H9 (cell line): Measurements from ENCODE around the gene SH3TC1. TPM values are rescaled to one million over a fixed set of nuclear protein-coding genes. Genes with fewer than 3 reads are reported as not detected.

ENCODE experiments used
- DNase-seq: peaks from one replicate; pipeline ENCODE4 v3.0.0-alpha.2; 2017
- H2AFZ ChIP-seq: one replicate; pipeline ENCODE4 v1.6.1; 2013; ENCODE audit warnings: mild to moderate bottlenecking, low read length, control low read depth, moderate library complexity
- H2AK5ac ChIP-seq: 2 replicates; pipeline ENCODE4 v1.6.1; 2013; ENCODE audit warnings: low read length, control low read depth, mixed read lengths; ENCODE audit not compliant: insufficient read length
- H2BK120ac ChIP-seq: one replicate; pipeline ENCODE4 v1.6.1; 2013; ENCODE audit warnings: low read depth, mild to moderate bottlenecking, low read length, control low read depth, inconsistent platforms; ENCODE audit not compliant: poor library complexity, severe bottlenecking
- H2BK12ac ChIP-seq: 2 replicates; pipeline ENCODE4 v1.6.1; 2013; ENCODE audit warnings: low read length, control low read depth, mixed read lengths, low read depth; ENCODE audit not compliant: insufficient read length
- H2BK15ac ChIP-seq: 2 replicates; pipeline ENCODE4 v1.6.1; 2013; ENCODE audit warnings: low read depth, low read length, control low read depth
- H2BK20ac ChIP-seq: one replicate; pipeline ENCODE4 v1.6.1; 2013; ENCODE audit warnings: low read depth, mild to moderate bottlenecking, low read length, control low read depth, inconsistent platforms; ENCODE audit not compliant: poor library complexity, severe bottlenecking
- H2BK5ac ChIP-seq: 2 replicates; pipeline ENCODE4 v1.6.1; 2013; ENCODE audit warnings: low read length, control low read depth, mixed read lengths; ENCODE audit not compliant: insufficient read length
- H3K14ac ChIP-seq: 2 replicates; pipeline ENCODE4 v1.6.1; 2013; ENCODE audit warnings: low read length, control low read depth; ENCODE audit not compliant: insufficient read depth
- H3K18ac ChIP-seq: 2 replicates; pipeline ENCODE4 v1.6.1; 2013; ENCODE audit warnings: low read depth, mild to moderate bottlenecking, mixed read lengths, low read length, control low read depth; ENCODE audit not compliant: insufficient read length
- H3K23ac ChIP-seq: 2 replicates; pipeline ENCODE4 v1.6.1; 2013; ENCODE audit warnings: low read length, control low read depth, mixed read lengths, low read depth; ENCODE audit not compliant: insufficient read length
- H3K23me2 ChIP-seq: 2 replicates; pipeline ENCODE4 v1.6.1; 2013; ENCODE audit warnings: low read depth, mild to moderate bottlenecking, mixed read lengths, low read length, control low read depth; ENCODE audit not compliant: insufficient read length, poor library complexity, severe bottlenecking
- H3K27ac ChIP-seq: 2 replicates; pipeline ENCODE4 v1.5.1; 2013; ENCODE audit warnings: low read length, control low read depth, mixed read lengths, low read depth; ENCODE audit not compliant: insufficient read length
- H3K27me3 ChIP-seq: 2 replicates; pipeline ENCODE4 v1.6.1; 2013; ENCODE audit warnings: low read length, control low read depth, inconsistent platforms; ENCODE audit not compliant: insufficient read depth
- H3K4ac ChIP-seq: 2 replicates; pipeline ENCODE4 v1.6.1; 2013; ENCODE audit warnings: low read depth, mild to moderate bottlenecking, control low read depth, inconsistent platforms, low read length, moderate library complexity
- H3K4me1 ChIP-seq: 2 replicates; pipeline ENCODE4 v1.6.1; 2013; ENCODE audit warnings: low read length, control low read depth, inconsistent platforms; ENCODE audit not compliant: insufficient read depth
- H3K4me2 ChIP-seq: 2 replicates; pipeline ENCODE4 v1.6.1; 2013; ENCODE audit warnings: low read length, control low read depth, mixed read lengths; ENCODE audit not compliant: insufficient read length, insufficient read depth
- H3K56ac ChIP-seq: 2 replicates; pipeline ENCODE4 v1.6.1; 2013; ENCODE audit warnings: low read depth, mild to moderate bottlenecking, mixed read lengths, low read length, control low read depth; ENCODE audit not compliant: insufficient read length
- H3K79me1 ChIP-seq: 2 replicates; pipeline ENCODE4 v1.6.1; 2013; ENCODE audit warnings: low read depth, mild to moderate bottlenecking, moderate library complexity, low read length, control low read depth, inconsistent platforms; ENCODE audit not compliant: insufficient read depth, poor library complexity, severe bottlenecking
- H3K79me2 ChIP-seq: 2 replicates; pipeline ENCODE4 v1.6.1; 2013; ENCODE audit warnings: low read length, control low read depth, inconsistent platforms; ENCODE audit not compliant: insufficient read depth
- H3K9ac ChIP-seq: 2 replicates; pipeline ENCODE4 v1.6.1; 2013; ENCODE audit warnings: low read length, control low read depth, mixed read lengths; ENCODE audit not compliant: insufficient read length; ENCODE audit errors: extremely low read depth
- H3K9me3 ChIP-seq: one replicate; pipeline ENCODE4 v1.6.1; 2013; ENCODE audit warnings: low read depth, low read length, inconsistent platforms; ENCODE audit not compliant: control insufficient read depth
- H3T11ph ChIP-seq: one replicate; pipeline ENCODE4 v1.6.1; 2013; ENCODE audit warnings: mild to moderate bottlenecking, low read length, control low read depth, inconsistent platforms
- H4K20me1 ChIP-seq: one replicate; pipeline ENCODE4 v1.6.1; 2013; ENCODE audit not compliant: control insufficient read depth, insufficient read length, insufficient read depth
- H4K5ac ChIP-seq: 2 replicates; pipeline ENCODE4 v1.6.1; 2013; ENCODE audit warnings: low read depth, mild to moderate bottlenecking, mixed read lengths, low read length, control low read depth; ENCODE audit not compliant: insufficient read length
- H4K8ac ChIP-seq: replicated peaks from 2 replicates; pipeline ENCODE4 v1.6.1; 2013; ENCODE audit warnings: low read length, control low read depth, mixed read lengths, low read depth; ENCODE audit not compliant: insufficient read length
- H4K91ac ChIP-seq: 2 replicates; pipeline ENCODE4 v1.6.1; 2013; ENCODE audit warnings: low read depth, mild to moderate bottlenecking, moderate library complexity, mixed read lengths, low read length, control low read depth; ENCODE audit not compliant: insufficient read length
- H3K27ac Mint-ChIP-seq, 3 experiments: 2 replicates in 2 of 3; 3 replicates in 1 of 3; pipeline ENCODE4 v1.8.0; 2020 to 2021; ENCODE audit warnings: mixed read lengths in 3 of 3, mild to moderate bottlenecking in 1 of 3, moderate library complexity in 1 of 3
- H3K27me3 Mint-ChIP-seq: 2 replicates; pipeline ENCODE4 v1.8.0; 2021; ENCODE audit warnings: low read depth, mild to moderate bottlenecking, moderate library complexity, mixed read lengths
- H3K36me3 Mint-ChIP-seq, 3 experiments: 2 replicates in 2 of 3; 3 replicates in 1 of 3; pipeline ENCODE4 v1.8.0; 2020 to 2021; ENCODE audit warnings: low read depth in 3 of 3, mixed read lengths in 3 of 3; ENCODE audit not compliant: insufficient read depth in 1 of 3
- H3K4me1 Mint-ChIP-seq, 2 experiments: 2 replicates each; pipeline ENCODE4 v1.8.0; 2020; ENCODE audit warnings: mixed read lengths in 2 of 2
- H3K4me3 Mint-ChIP-seq, 2 experiments: 2 replicates in 1 of 2; 3 replicates in 1 of 2; pipeline ENCODE4 v1.8.0; 2020 to 2021; ENCODE audit warnings: mild to moderate bottlenecking in 2 of 2, mixed read lengths in 2 of 2, moderate library complexity in 1 of 2
- H3K9me3 Mint-ChIP-seq, 2 experiments: 2 replicates in 1 of 2; 3 replicates in 1 of 2; pipeline ENCODE4 v1.8.0; 2020; ENCODE audit warnings: mild to moderate bottlenecking in 2 of 2, mixed read lengths in 2 of 2, moderate library complexity in 1 of 2
- CTCF ChIP-seq: fragments of 200-600 bp; sonication (generic); conservative IDR thresholded peaks from 3 replicates; pipeline ENCODE4 v1.8.0; 2021; ENCODE audit warnings: antibody characterized with exemption, mild to moderate bottlenecking
- WGBS: extraction: QIAGEN DNeasy Blood & Tissue Kit; methylation state at CpG from one replicate; pipeline ENCODE4 v1.1.7; 2013; ENCODE audit warnings: missing lambda C conversion rate, low lambda C conversion rate, mixed read lengths; ENCODE audit not compliant: insufficient read length; ENCODE audit errors: extremely low coverage; 5-methylcytosine and 5-hydroxymethylcytosine counted together
- total RNA-seq: library from RNA; stranded (reverse); gene quantifications from 2 replicates; pipeline ENCODE4 v1.2.1, GENCODE V29; 2021

SH3TC1 gene
- total RNA-seq, 1 experiment from 2014 or later = 0.74 TPM

DNA sequence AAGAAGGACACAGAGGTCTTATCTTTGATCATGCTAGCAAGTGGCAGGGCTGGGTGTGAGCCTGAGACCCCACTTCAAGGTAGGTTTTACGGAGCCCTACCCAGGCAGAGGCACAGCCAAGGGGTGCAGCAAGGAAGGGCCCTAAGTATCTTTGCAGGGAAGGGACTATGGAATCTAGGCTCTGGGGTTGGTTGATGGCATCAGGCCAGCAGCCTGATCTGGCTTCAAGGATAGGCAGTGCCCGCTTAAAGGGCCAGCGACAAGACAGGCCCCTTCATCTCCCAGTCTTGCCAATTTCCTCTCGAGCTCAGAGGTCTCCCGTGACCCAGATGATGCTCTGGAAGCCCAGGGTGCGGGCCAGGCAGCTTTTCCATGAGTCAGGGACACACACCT is 46.2 kb upstream of the SH3TC1 start:
- no peak overlapping the region for H3T11ph ChIP-seq
- H3K79me1 ChIP-seq = no peaks in the 10 kb centered on the region
- H4K20me1 ChIP-seq = no peaks in the 10 kb centered on the region
- no peak overlapping the region for H2BK15ac ChIP-seq
- no peak overlapping the region for H3K14ac ChIP-seq
- no peak overlapping the region for H4K91ac ChIP-seq
- H3K18ac ChIP-seq = no peak overlapping the region
- H2BK12ac ChIP-seq = no peak overlapping the region
- no peaks in the 10 kb centered on the region for H3K79me2 ChIP-seq
- no peak overlapping the region for H3K4ac ChIP-seq
- no peak overlapping the region for H3K23ac ChIP-seq
- no peak overlapping the region for H3K56ac ChIP-seq
- H2AFZ ChIP-seq = no peak overlapping the region
- no peak overlapping the region for H2BK5ac ChIP-seq
- H3K27me3 ChIP-seq = peaks cover 8% of the 10 kb centered on the region; the same call in 1 of the 2 replicates
- Mint-ChIP-seq H3K27ac (peak overlapping the region in 1 of 3 experiments; percentile 70; a peak in 1 of 7 replicates), H3K4me1 (peaks cover 9 to 15% of the 10 kb centered on the region in 2 experiments), H3K27me3 (peaks cover 25% of the 10 kb centered on the region), H3K36me3 (no peaks in the 10 kb centered on the region), H3K4me3 (no peak overlapping the region), H3K9me3 (no peaks in the 10 kb centered on the region)
- DNase-seq = no peak
- no peaks in the 10 kb centered on the region for H3K4me1 ChIP-seq
- no peak overlapping the region for H3K27ac ChIP-seq
- no peak for TF ChIP-seq CTCF
- no CpG with 5 or more reads among the region's 6 CpGs for WGBS
- H2AK5ac ChIP-seq = no peak overlapping the region
- H3K9me3 ChIP-seq = no peaks in the 10 kb centered on the region
- H3K23me2 ChIP-seq = no peaks in the 10 kb centered on the region
- H2BK20ac ChIP-seq = no peak overlapping the region
- no peak overlapping the region for H2BK120ac ChIP-seq
- H3K4me2 ChIP-seq = no peak overlapping the region
- H4K5ac ChIP-seq = no peak overlapping the region
- no peak overlapping the region for H4K8ac ChIP-seq
- no peak overlapping the region for H3K9ac ChIP-seq
